SU-DHL-6 (cell line): ENCODE results near the gene NUDT14.

ENCODE experiments used
- EZH2phosphoT487 ChIP-seq: fragments of 200-600 bp; sonication (generic), shearing (Covaris generic); conservative IDR thresholded peaks from 2 replicates; pipeline ENCODE4 v1.6.1; 2018; ENCODE audit warnings: mild to moderate bottlenecking, antibody characterized with exemption, low read length, moderate library complexity, mixed read lengths
- TF ChIP-seq, protein P1 (sequence below): fragments of 200-600 bp; sonication (generic); IDR thresholded peaks from one replicate; pipeline ENCODE4 v1.5.1; 2017; ENCODE audit warnings: antibody characterized with exemption, mild to moderate bottlenecking, low read length, moderate library complexity; ENCODE audit not compliant: insufficient read depth, poor library complexity, severe bottlenecking

GRCh38 chr14:105124823-105125222, 56.3 kb downstream of the NUDT14 start:
- TF ChIP-seq, protein P1, sequence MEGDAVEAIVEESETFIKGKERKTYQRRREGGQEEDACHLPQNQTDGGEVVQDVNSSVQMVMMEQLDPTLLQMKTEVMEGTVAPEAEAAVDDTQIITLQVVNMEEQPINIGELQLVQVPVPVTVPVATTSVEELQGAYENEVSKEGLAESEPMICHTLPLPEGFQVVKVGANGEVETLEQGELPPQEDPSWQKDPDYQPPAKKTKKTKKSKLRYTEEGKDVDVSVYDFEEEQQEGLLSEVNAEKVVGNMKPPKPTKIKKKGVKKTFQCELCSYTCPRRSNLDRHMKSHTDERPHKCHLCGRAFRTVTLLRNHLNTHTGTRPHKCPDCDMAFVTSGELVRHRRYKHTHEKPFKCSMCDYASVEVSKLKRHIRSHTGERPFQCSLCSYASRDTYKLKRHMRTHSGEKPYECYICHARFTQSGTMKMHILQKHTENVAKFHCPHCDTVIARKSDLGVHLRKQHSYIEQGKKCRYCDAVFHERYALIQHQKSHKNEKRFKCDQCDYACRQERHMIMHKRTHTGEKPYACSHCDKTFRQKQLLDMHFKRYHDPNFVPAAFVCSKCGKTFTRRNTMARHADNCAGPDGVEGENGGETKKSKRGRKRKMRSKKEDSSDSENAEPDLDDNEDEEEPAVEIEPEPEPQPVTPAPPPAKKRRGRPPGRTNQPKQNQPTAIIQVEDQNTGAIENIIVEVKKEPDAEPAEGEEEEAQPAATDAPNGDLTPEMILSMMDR: no peak
- TF ChIP-seq EZH2phosphoT487: no peak
